ENCODE measurements around the gene THRSP. TPM values are rescaled to one million over a fixed set of nuclear protein-coding genes. Genes with fewer than 3 reads are reported as not detected.
A peak's percentile ranks its signal among the peaks of the same experiment; 100 is the strongest.
"Not testable (repeated sequence)": the region's sequence is repeated elsewhere in the genome, so short reads cannot be mapped to it uniquely, and the experiment has no call there.

THRSP gene
- total RNA-seq, 1 donor from 2014 or later = not detected

DNA sequence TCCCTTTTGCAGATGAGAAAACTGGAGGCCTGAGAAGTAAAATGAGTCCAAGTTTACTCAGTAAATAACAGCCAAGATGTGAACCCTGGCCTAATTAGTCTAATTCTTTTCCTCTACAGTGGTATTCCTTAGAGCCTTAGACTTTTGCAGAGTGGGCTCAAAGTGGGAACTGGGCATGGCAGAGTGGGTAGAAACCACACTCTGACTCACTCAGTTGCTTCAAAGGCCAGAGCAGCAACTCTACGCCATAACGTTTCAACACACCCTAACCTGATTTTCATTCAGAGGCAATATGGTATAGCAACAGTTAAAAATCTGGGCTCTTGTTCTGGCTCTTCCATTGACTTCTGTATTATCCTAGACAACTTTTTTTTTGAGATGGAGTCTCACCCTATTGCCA, 2.8 kb downstream of the THRSP start:
- DNase-seq = no peak

- no peak for DNase-seq
Measured at GRCh38 chr11:78067704-78068103, 4.0 kb downstream of the THRSP start.

GRCh38 chr11:78069465-78069864, 5.8 kb downstream of the THRSP start:
- peak; percentile 44 for DNase-seq

DNA sequence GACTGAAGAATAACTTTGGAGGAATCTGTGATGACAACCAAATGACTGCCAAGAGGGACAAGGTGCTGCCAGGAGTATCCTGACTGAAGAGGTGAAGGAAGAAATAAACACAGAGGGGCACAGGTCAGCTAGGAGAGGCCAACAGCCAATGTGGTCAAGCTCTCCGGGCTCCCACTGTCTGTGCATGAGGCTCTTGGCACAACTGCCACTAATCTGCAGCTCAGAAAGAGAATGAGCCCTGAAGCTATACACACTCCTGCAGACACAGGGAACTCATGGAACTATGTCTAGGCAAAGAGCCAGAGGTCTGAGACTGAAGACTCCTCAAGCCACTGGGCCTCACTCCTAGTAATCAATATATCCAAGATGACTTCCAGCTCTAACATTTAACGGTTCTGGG, 7.0 kb downstream of the THRSP start:
- no peak for DNase-seq

- DNase-seq = no peak
Measured at GRCh38 chr11:78071717-78072116, 8.1 kb downstream of the THRSP start.

DNA sequence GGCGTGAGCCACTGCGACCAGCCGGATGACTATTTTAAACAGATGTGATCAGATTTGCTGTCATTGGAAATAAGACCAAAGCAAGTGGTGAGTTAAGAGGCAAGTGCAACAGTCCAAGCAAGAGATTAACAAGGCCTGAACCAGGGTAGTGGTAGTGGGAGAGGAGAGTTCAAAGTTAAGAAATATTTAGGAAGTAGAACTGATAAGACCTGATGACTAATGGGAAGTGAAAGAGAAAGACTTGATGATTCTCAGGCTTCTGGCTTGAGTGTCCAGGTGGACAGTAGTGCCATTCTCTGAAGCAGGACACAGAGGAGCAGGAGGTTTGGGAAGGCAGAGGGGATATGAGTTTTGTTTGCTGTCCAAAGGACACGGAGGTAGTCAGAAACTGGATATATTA, 8.8 kb downstream of the THRSP start:
- no peak for DNase-seq

- DNase-seq = peak; percentile 33
Measured at GRCh38 chr11:78074756-78075155, 11.1 kb downstream of the THRSP start.

DNA sequence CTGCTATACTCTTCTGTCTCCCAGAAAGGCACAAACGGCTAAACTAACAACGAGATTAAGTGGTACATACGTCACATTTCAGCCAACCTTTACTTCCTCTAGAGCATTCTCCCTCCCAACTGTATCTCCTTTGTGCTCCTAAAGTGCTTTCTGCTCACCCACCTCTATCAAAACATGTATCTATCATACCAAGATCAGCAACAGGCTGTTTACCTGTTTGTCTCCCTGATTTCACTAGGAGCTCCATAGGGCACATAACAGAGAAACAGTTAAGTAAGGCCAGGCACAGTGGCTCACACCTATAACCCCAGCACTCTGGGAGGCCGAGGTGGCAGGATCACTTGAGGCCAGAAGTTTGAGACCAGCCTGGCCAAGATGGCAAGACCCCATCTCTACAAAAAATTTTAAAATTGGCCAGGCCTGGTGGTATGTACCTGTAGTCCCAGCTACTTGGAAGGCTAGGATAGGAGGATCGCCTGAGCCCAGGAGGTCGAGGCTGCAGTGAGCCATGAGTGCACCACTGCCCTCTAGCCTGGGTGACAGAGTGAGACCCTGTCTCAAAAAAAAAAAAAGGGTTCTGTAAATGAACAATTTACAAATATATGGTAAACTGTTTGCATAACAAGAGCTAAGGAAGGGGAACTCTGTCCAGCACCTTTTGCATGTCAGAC, 13.2 kb downstream of the THRSP start:
- no peak for DNase-seq

- DNase-seq = not testable (repeated sequence)
Measured at GRCh38 chr11:78077592-78077991, 13.9 kb downstream of the THRSP start.

DNA sequence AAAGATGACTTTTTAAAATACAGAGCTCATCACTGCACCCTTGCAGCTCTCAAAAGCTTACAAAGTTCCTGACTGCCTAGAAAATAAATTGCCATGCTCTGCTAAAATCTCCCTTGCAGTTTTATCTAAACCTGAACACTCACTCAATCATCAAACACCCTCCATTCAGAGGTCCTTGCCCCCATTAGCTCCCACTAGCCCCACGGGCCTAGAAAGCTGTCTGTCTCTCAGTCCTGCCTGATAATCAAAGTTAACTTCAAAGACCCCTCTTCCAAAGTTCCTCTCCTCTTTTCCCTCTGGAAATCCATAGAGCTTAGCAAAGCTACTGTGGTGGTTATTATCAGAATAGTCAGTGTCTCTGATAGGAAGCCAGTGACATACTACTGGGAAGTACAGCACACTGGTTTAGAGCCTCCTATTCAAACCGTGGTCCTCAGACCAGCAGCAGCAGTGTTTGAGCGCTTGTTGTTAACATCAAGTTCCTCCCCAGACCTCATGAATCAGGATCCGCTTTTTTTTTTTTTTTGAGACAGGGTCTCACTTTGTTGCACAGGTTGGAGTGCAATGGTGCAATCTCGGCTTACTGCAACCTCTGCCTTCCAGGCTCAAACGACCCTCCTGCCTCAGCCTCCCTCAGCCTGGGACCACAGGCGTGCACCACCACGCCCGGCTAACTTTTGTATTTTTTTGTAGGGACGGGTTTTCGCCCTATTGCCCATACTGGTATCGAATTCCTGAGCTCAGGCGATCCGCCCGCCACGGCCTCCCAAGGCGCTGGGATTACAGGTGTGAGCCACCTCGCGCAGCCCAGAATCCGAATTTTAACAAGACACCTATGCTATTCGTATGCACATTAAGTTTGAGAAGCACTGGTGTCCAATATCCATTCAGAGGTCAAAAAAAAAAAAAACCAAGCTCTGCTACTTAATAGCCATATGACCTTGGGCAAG, 14.8 kb downstream of the THRSP start:
- DNase-seq = peak; percentile 12

GRCh38 chr11:78079232-78080083, 15.8 kb downstream of the THRSP start, which contains the start of gene NDUFC2:
TSS of gene NDUFC2 (minus strand) at chr11:78079862. CDS start at chr11:78079744, 118 bp downstream.
- peak; percentile 91 for DNase-seq

GRCh38 chr11:78080084-78080817, 16.6 kb downstream of the THRSP start:
- no peak for DNase-seq

- DNase-seq = peak; percentile 57
Measured at GRCh38 chr11:78080818-78081495, 17.3 kb downstream of the THRSP start.

GRCh38 chr11:78081583-78081982, 17.9 kb downstream of the THRSP start:
- DNase-seq = no peak

DNA sequence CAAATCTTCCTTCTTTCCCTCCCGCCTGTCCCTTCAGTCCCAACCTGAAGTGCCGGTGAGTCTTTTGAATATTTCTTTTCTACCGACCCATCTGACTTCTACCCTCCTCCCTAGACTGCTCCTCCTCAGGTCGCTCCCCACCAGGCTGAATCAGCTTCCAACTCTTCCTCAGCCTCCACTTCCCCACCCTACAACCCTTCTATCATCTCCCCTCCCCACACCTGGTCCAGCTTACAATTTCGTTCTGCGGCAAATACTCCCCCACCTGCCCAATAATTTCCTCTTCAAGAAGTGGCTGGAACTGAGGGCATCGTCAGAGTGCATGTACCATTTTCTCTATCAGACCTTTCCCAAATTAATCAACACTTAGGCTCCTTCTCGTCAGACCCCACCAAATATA, 18.5 kb downstream of the THRSP start:
- no peak for DNase-seq

- no peak for DNase-seq
Measured at GRCh38 chr11:78083021-78083420, 19.4 kb downstream of the THRSP start.

DNA sequence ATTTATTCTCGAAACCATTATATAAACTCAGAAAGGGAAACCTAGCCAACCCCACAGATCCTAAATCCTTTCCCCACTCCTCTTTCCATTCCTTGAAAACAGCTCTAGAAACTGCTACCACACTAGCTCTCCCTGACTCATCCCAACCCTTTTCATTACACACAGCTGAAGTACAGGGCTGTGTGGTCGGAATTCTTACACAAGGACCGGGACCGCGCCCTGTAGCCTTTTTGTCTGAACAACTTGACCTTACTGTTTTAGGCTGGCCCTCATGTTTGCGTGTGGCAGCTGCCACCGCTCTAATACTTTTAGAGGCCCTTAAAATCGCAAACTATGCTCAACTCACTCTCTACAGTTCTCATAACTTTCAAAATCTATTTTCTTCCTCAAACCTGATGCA, 20.8 kb downstream of the THRSP start:
- not testable (repeated sequence) for DNase-seq

GRCh38 chr11:78085972-78086371, 22.3 kb downstream of the THRSP start:
- DNase-seq = no peak

- DNase-seq = not testable (repeated sequence)
Measured at GRCh38 chr11:78086521-78087074, 22.9 kb downstream of the THRSP start.

GRCh38 chr11:78094250-78094649, 30.6 kb downstream of the THRSP start:
- DNase-seq = no peak
